Measurements from ENCODE around the gene ORC4. TPM values are rescaled to one million over a fixed set of nuclear protein-coding genes. Genes with fewer than 3 reads are reported as not detected.

Gene ORC4
- total RNA-seq, 4 donors from 2014 or later, result 20.2 to 36.8 (median 26.1) TPM

GRCh38 chr2:147945660-147946059 lies 74.9 kb downstream of the ORC4 start:
- Histone ChIP-seq H3K36me3 (peaks cover 3 to 37% (median 20%) of the 10 kb centered on the region in 4 donors), H3K4me3 (no peak overlapping the region), H3K9me3 (no peaks in the 10 kb centered on the region), H3K4me1 (no peaks in the 10 kb centered on the region), H3K27ac (replicated peaks in 1 of 4) (no peak overlapping the region), H3K27me3 (no peaks in the 10 kb centered on the region)
- WGBS, result 52% methylated on average over 1 of the region's 1 CpG
- intact Hi-C loops (cut with DNase I), result no loop called here
- TF ChIP-seq CTCF (IDR thresholded peaks at IDR 0.05), result no peak
- TF ChIP-seq EP300 (IDR thresholded peaks at IDR 0.05), result no peak
- TF ChIP-seq POLR2AphosphoS5 (IDR thresholded peaks at IDR 0.05), result no peak
- no peak for TF ChIP-seq POLR2A (IDR thresholded peaks at IDR 0.05; ENCODE audit: low read depth)
- DNase-seq (ENCODE audit: extremely low spot score), result no peak

- no peak for DNase-seq (ENCODE audit: extremely low spot score)
- TF ChIP-seq POLR2A (IDR thresholded peaks at IDR 0.05; ENCODE audit: low read depth) (no peak), POLR2AphosphoS5 (IDR thresholded peaks at IDR 0.05) (no peak), CTCF (IDR thresholded peaks at IDR 0.05) (no peak), EP300 (IDR thresholded peaks at IDR 0.05) (no peak)
- Histone ChIP-seq H3K36me3 (peaks cover 0 to 42% (median 15%) of the 10 kb centered on the region in 4 donors), H3K9me3 (no peaks in the 10 kb centered on the region), H3K4me3 (no peak overlapping the region), H3K27ac (replicated peaks in 1 of 4) (no peak overlapping the region), H3K27me3 (no peaks in the 10 kb centered on the region), H3K4me1 (peaks cover 0 to 23% (median 14%) of the 10 kb centered on the region in 4 donors)
- intact Hi-C loops (cut with DNase I), result loop anchor here (2.0 to 5.0 kb wide), 3 partner anchors 263 to 1051 kb away; no protein-coding TSS in a partner anchor
- 76% methylated on average over 1 of the region's 1 CpG for WGBS
Measured at GRCh38 chr2:147939313-147939712, 81.2 kb downstream of the ORC4 start.

- intact Hi-C loops (cut with DNase I), result loop anchor here (2.0 to 5.0 kb wide), 3 partner anchors 264 to 1053 kb away; no protein-coding TSS in a partner anchor
- Histone ChIP-seq H3K9me3 (no peaks in the 10 kb centered on the region), H3K27ac (replicated peaks in 1 of 4) (no peak overlapping the region), H3K4me3 (no peak overlapping the region), H3K4me1 (peaks cover 0 to 23% (median 14%) of the 10 kb centered on the region in 4 donors), H3K36me3 (peaks cover 0 to 45% (median 11%) of the 10 kb centered on the region in 4 donors), H3K27me3 (no peaks in the 10 kb centered on the region)
- no peak for TF ChIP-seq EP300 (IDR thresholded peaks at IDR 0.05)
- TF ChIP-seq CTCF (IDR thresholded peaks at IDR 0.05), result peak; percentile 87 to 90 (median 87)
- 34% methylated on average over 3 of the region's 3 CpGs for WGBS
- DNase-seq (ENCODE audit: extremely low spot score), result no peak
Measured at GRCh38 chr2:147937744-147938349, 82.7 kb downstream of the ORC4 start.

- H3K4me3 ChIP-seq, result no peak overlapping the region
- H3K27me3 ChIP-seq, result no peaks in the 10 kb centered on the region
- WGBS, result 40% methylated on average over 1 of the region's 1 CpG
- H3K4me1 ChIP-seq, result peaks cover 0 to 23% (median 14%) of the 10 kb centered on the region in 4 donors
- H3K9me3 ChIP-seq, result no peaks in the 10 kb centered on the region
- intact Hi-C loops (cut with DNase I), result loop anchor here (5.0 kb wide), 2 partner anchors 267 to 572 kb away; no protein-coding TSS in a partner anchor
- no peak overlapping the region for H3K27ac ChIP-seq (replicated peaks in 1 of 4)
- H3K36me3 ChIP-seq, result peaks cover 0 to 49% (median 16%) of the 10 kb centered on the region in 4 donors
- DNase-seq (ENCODE audit: extremely low spot score), result no peak
- TF ChIP-seq POLR2AphosphoS5 (IDR thresholded peaks at IDR 0.05) (no peak), CTCF (IDR thresholded peaks at IDR 0.05) (no peak), POLR2A (IDR thresholded peaks at IDR 0.05; ENCODE audit: low read depth) (no peak), EP300 (IDR thresholded peaks at IDR 0.05) (no peak)
Measured at GRCh38 chr2:147934881-147935620, 85.5 kb downstream of the ORC4 start.
